ENCODE data around the gene IDNK.

DNA sequence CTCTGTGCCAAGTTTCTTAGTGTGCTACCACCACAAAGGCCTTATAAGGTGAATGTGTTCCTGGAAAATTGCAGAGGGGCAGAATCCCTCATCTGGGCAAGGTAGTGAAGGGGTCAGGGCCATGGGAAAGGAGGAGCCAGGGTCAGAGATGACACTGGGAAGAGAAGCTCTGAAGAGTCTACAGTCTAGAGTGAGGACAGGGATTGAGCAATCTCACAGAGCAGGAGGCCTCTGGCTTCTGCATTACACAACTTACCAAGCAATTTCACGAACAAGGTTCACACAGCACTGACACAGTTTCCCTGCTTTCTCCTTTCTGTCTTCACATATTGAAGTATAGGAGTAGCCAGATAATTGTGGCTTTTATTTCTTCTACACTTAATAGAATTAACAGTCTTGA, 24.5 kb upstream of the IDNK start:
- TF ChIP-seq POLR2A (IDR thresholded peaks at IDR 0.05) = no peak
- TF ChIP-seq, protein P1, sequence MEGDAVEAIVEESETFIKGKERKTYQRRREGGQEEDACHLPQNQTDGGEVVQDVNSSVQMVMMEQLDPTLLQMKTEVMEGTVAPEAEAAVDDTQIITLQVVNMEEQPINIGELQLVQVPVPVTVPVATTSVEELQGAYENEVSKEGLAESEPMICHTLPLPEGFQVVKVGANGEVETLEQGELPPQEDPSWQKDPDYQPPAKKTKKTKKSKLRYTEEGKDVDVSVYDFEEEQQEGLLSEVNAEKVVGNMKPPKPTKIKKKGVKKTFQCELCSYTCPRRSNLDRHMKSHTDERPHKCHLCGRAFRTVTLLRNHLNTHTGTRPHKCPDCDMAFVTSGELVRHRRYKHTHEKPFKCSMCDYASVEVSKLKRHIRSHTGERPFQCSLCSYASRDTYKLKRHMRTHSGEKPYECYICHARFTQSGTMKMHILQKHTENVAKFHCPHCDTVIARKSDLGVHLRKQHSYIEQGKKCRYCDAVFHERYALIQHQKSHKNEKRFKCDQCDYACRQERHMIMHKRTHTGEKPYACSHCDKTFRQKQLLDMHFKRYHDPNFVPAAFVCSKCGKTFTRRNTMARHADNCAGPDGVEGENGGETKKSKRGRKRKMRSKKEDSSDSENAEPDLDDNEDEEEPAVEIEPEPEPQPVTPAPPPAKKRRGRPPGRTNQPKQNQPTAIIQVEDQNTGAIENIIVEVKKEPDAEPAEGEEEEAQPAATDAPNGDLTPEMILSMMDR (IDR thresholded peaks at IDR 0.05) = no peak
